ENCODE measurements around the gene PSME3. TPM values are rescaled to one million over a fixed set of nuclear protein-coding genes. Genes with fewer than 3 reads are reported as not detected.

Gene PSME3
- total and polyA plus RNA-seq, 2 of the 13 experiments (the other 11 are each of a cell fraction or from before 2014, with no cell fraction given), result 66.3 to 135 TPM

GRCh38 chr17:42796066-42796758 is 37.0 kb upstream of the PSME3 start (continued):
- TF ChIP-seq MEIS2 (CRISPR knock-in tag; IDR thresholded peaks at IDR 0.05), result no peak
- 0 out of 2 replicates have a peak, but pooled peaks have one; percentile 14 for TF ChIP-seq ZNF350 (CRISPR knock-in tag; IDR thresholded peaks at IDR 0.05; ENCODE audit: borderline replicate concordance, low read depth)
- no peak for TF ChIP-seq ZNF788 (CRISPR knock-in tag; IDR thresholded peaks at IDR 0.05; ENCODE audit: borderline replicate concordance)
- TF ChIP-seq TRAFD1 (CRISPR knock-in tag; IDR thresholded peaks at IDR 0.05; ENCODE audit: borderline replicate concordance), result no peak
- TF ChIP-seq ZNF34 (CRISPR knock-in tag; IDR thresholded peaks at IDR 0.05; ENCODE audit: borderline replicate concordance), result no peak
- TF ChIP-seq AGO2 (optimal IDR thresholded peaks at IDR 0.05; ENCODE audit: low read depth, low read length), result peak; percentile 84
- TF ChIP-seq ZC3H13 (CRISPR knock-in tag; IDR thresholded peaks at IDR 0.05), result 0 out of 2 replicates have a peak, but pooled peaks have one; percentile 44
- no peak for TF ChIP-seq MED1 (CRISPR knock-in tag; IDR thresholded peaks at IDR 0.05)
- TF ChIP-seq NR0B2 (CRISPR knock-in tag; IDR thresholded peaks at IDR 0.05), result no peak
- no peak for TF ChIP-seq ZBED4 (CRISPR knock-in tag; IDR thresholded peaks at IDR 0.05; ENCODE audit: borderline replicate concordance)
- peak; percentile 21; the same call in 1 of the 2 replicates for TF ChIP-seq POLR2AphosphoS5 (IDR thresholded peaks at IDR 0.05; ENCODE audit: low read depth, low read length)
- TF ChIP-seq KLF16 (CRISPR knock-in tag; IDR thresholded peaks at IDR 0.05), result no peak
- TF ChIP-seq ZNF138 (CRISPR knock-in tag; IDR thresholded peaks at IDR 0.05; ENCODE audit: low read depth), result no peak
- TF ChIP-seq ZBTB33 (CRISPR knock-in tag; IDR thresholded peaks at IDR 0.05), result peak; percentile 63
- TF ChIP-seq ZNF18 (CRISPR knock-in tag; IDR thresholded peaks at IDR 0.05; ENCODE audit: insufficient replicate concordance), result no peak
- 0 out of 2 replicates have a peak, but pooled peaks have one; percentile 39 for TF ChIP-seq PAF1 (CRISPR knock-in tag; IDR thresholded peaks at IDR 0.05)
- TF ChIP-seq FOXA1 (IDR thresholded peaks at IDR 0.05), result no peak
- TF ChIP-seq FOXA1 (CRISPR knock-in tag; IDR thresholded peaks at IDR 0.05), result no peak

Measured in HepG2 (cell line).